Kidney glomerular epithelial cell (primary cell): ENCODE results near the gene EMC1.
"Not testable (repeated sequence)": the region's sequence is repeated elsewhere in the genome, so short reads cannot be mapped to it uniquely, and the experiment has no call there.

Experiments used
- DNase-seq: peaks from one replicate; lab custom pipeline; 2025; lab: John Stamatoyannopoulos, UW

EMC1 gene

GRCh38 chr1:19216585-19216984, 34.7 kb downstream of the EMC1 start:
- DNase-seq, result not testable (repeated sequence)

GRCh38 chr1:19213580-19213979, 37.7 kb downstream of the EMC1 start:
- DNase-seq, result no peak

GRCh38 chr1:19212167-19212566, 39.2 kb downstream of the EMC1 start:
- no peak for DNase-seq

- DNase-seq, result no peak
These were observed 40.4 kb downstream of the EMC1 start for GRCh38 chr1:19210772-19211549.

GRCh38 chr1:19209990-19210771, 41.1 kb downstream of the EMC1 start, which contains the start of gene UBR4:
Gene UBR4 (minus strand): TSS chr1:19210266. CDS start chr1:19210248, 18 bp downstream.
- peak; percentile 77 for DNase-seq

GRCh38 chr1:19209439-19209989, 41.8 kb downstream of the EMC1 start:
- DNase-seq, result peak; percentile 9

- no peak for DNase-seq
These were observed 42.5 kb downstream of the EMC1 start for GRCh38 chr1:19208710-19209438.

- no peak for DNase-seq
These were observed 44.4 kb downstream of the EMC1 start for GRCh38 chr1:19206947-19207346.

GRCh38 chr1:19205845-19206244, 45.5 kb downstream of the EMC1 start:
- no peak for DNase-seq

- no peak for DNase-seq
These were observed 45.9 kb downstream of the EMC1 start for GRCh38 chr1:19205403-19205802.

GRCh38 chr1:19204446-19205266, 46.7 kb downstream of the EMC1 start:
- no peak for DNase-seq

- DNase-seq, result no peak
These were observed 47.9 kb downstream of the EMC1 start for GRCh38 chr1:19203440-19203839.

GRCh38 chr1:19202396-19202795, 48.9 kb downstream of the EMC1 start:
- DNase-seq, result no peak

- DNase-seq, result no peak
These were observed 51.2 kb downstream of the EMC1 start for GRCh38 chr1:19199969-19200604.

- no peak for DNase-seq
These were observed 51.9 kb downstream of the EMC1 start for GRCh38 chr1:19199329-19199968.

- no peak for DNase-seq
These were observed 52.5 kb downstream of the EMC1 start for GRCh38 chr1:19198820-19199219.

- no peak for DNase-seq
These were observed 53.5 kb downstream of the EMC1 start for GRCh38 chr1:19197845-19198244.

- no peak for DNase-seq
These were observed 55.0 kb downstream of the EMC1 start for GRCh38 chr1:19196331-19196730.

- DNase-seq, result no peak
These were observed 58.3 kb downstream of the EMC1 start for GRCh38 chr1:19193004-19193403.

- no peak for DNase-seq
These were observed 59.5 kb downstream of the EMC1 start for GRCh38 chr1:19191811-19192210.
